ENCODE data around the gene ASIC1.

Gene ASIC1

GRCh38 chr12:50106907-50107306, 49.5 kb downstream of the ASIC1 start:
- DNase-seq: no peak
- TF ChIP-seq POLR2A (IDR thresholded peaks at IDR 0.05; ENCODE audit: low read length) (no peak), GATA1 (IDR thresholded peaks at IDR 0.05; ENCODE audit: low read depth, low read length) (no peak)

DNA sequence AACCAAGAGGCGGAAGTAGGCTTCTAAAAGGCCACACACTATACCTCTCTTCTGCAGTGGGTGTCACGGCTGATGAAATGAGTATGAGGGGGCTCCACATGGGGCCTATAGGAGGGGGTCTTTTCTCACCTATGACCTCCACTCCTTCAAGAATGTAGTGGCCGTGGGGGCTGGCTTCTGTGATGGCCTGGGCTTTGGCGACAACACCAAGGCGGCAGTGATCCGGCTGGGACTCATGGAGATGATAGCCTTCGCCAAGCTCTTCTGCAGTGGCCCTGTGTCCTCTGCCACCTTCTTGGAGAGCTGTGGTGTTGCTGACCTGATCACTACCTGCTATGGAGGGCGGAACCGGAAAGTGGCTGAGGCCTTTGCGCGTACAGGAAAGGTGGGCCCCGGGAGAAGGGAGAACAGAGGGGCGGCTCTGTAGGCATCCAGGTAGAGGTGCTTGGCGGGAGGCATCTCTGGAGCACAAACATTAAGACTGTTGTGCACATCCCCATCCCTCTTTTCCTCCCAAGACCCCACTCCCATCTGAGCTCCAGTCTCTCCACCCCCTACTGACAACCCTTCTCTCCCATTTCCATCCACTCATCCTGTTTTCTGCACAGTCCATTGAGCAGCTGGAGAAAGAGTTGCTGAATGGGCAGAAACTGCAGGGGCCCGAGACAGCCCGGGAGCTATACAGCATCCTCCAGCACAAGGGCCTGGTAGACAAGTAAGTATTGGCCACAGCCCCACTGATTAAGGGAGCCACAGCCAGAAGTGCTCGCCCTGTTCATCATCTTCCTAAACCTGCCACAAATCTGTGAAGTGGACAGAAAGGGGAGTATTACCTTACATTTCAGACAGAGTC, 50.2 kb downstream of the ASIC1 start:
- no peak for TF ChIP-seq POLR2A (IDR thresholded peaks at IDR 0.05; ENCODE audit: low read length)
- TF ChIP-seq GATA1 (IDR thresholded peaks at IDR 0.05; ENCODE audit: low read depth, low read length): no peak
- no peak for DNase-seq

DNA sequence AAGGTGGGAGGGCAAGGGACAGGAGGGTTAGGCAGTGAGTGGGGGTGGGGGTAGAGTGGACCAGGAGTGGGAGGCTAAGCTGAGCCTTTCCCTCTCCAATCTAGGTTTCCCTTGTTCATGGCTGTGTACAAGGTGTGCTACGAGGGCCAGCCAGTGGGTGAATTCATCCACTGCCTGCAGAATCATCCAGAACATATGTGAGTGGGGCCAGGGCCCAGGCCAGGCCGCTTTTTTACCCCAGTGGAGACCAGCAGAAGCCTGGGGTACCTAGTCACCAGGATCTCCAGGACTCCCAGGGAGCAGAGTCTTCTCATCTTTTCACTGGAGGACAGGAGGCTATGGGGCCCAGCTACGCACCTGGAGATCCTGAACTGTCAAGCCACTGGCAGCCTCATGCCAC, 51.9 kb downstream of the ASIC1 start:
- no peak for DNase-seq
- TF ChIP-seq GATA1 (IDR thresholded peaks at IDR 0.05; ENCODE audit: low read depth, low read length): no peak
- no peak for TF ChIP-seq POLR2A (IDR thresholded peaks at IDR 0.05; ENCODE audit: low read length)

- no peak for TF ChIP-seq POLR2A (IDR thresholded peaks at IDR 0.05; ENCODE audit: low read length)
- TF ChIP-seq GATA1 (IDR thresholded peaks at IDR 0.05; ENCODE audit: low read depth, low read length): no peak
- DNase-seq: peak; percentile 50 to 65
Observed at GRCh38 chr12:50110127-50110761, 52.8 kb downstream of the ASIC1 start.

- TF ChIP-seq POLR2A (IDR thresholded peaks at IDR 0.05; ENCODE audit: low read length) (no peak), GATA1 (IDR thresholded peaks at IDR 0.05; ENCODE audit: low read depth, low read length) (no peak)
- DNase-seq: peak in 1 of 2 experiments; percentile 33
Observed at GRCh38 chr12:50110762-50111351, 53.5 kb downstream of the ASIC1 start.

DNA sequence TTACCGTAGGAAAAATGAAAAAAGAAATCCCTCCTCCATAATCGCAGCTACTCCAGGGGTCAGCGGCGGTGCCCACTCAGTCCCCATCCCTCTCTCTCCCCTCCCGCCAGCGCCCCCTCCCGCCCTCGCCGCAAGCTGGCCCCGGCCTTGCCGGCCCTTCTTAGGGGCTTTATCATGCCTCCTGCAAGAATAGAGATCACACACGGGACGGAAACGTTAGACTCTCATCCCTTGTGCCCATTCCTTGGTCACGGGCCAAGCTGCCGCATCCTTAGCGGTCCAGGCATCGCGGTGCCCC, 53.9 kb downstream of the ASIC1 start:
- no peak for TF ChIP-seq POLR2A (IDR thresholded peaks at IDR 0.05; ENCODE audit: low read length)
- TF ChIP-seq GATA1 (IDR thresholded peaks at IDR 0.05; ENCODE audit: low read depth, low read length): no peak
- DNase-seq: no peak

DNA sequence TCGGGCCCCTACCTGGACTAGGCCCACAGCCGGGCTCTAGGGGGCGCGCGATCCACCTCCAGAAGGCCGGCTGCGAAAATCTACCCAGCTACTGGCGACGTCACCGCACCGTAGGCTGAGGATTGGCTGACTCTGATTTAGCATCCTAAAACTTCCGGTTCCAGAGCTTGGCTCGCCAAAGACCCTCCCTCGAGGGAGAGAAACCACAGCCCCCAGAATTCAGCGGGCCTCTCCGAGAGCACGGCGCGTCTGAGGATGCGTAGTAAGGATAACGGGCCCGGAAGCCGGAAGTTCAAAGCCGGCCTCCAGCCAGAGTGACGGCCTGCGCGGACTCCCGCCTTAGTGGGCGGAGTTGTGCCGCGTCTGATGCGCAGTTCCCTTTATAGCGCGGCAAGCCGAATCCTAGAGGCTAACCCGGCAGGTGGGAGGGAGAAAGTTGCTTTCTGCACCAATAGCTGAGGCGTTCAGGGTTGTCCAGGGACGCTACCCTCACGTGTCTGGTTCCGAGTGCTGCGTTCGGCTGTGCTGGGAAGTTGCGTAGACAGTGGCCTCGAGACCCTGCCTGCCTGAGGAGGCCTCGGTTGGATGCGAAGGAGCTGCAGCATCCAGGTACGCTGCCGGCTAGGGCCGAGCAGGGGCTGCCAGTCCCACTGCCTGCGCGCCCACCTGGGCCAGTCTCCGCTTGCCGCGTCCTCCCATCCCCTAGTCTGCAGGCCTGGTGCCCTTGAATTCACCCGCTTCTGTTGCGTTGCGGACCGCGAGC, 54.5 kb downstream of the ASIC1 start, which contains the start of gene COX14:
Gene COX14, plus strand, starts transcription at position 544 of the 763 bp plus-strand sequence. CDS start 7,808 bp downstream, outside the sequence.
- DNase-seq: peak; percentile 99
- TF ChIP-seq POLR2A (IDR thresholded peaks at IDR 0.05; ENCODE audit: low read length) (peak; percentile 91), GATA1 (IDR thresholded peaks at IDR 0.05; ENCODE audit: low read depth, low read length) (no peak)

- peak; percentile 80 to 81 for DNase-seq
- peak; percentile 65 for TF ChIP-seq POLR2A (IDR thresholded peaks at IDR 0.05; ENCODE audit: low read length)
- no peak for TF ChIP-seq GATA1 (IDR thresholded peaks at IDR 0.05; ENCODE audit: low read depth, low read length)
Observed at GRCh38 chr12:50112456-50113218, 55.2 kb downstream of the ASIC1 start.

- DNase-seq: no peak
- TF ChIP-seq POLR2A (IDR thresholded peaks at IDR 0.05; ENCODE audit: low read length): no peak
- no peak for TF ChIP-seq GATA1 (IDR thresholded peaks at IDR 0.05; ENCODE audit: low read depth, low read length)
Observed at GRCh38 chr12:50117057-50117622, 59.7 kb downstream of the ASIC1 start.

GRCh38 chr12:50119387-50119786, 62.0 kb downstream of the ASIC1 start:
- TF ChIP-seq GATA1 (IDR thresholded peaks at IDR 0.05; ENCODE audit: low read depth, low read length) (no peak), POLR2A (IDR thresholded peaks at IDR 0.05; ENCODE audit: low read length) (no peak)

GRCh38 chr12:50120521-50120920, 63.1 kb downstream of the ASIC1 start:
- DNase-seq: no peak
- TF ChIP-seq POLR2A (IDR thresholded peaks at IDR 0.05; ENCODE audit: low read length) (no peak), GATA1 (IDR thresholded peaks at IDR 0.05; ENCODE audit: low read depth, low read length) (no peak)

More at GRCh38 chr12:50119387-50119786, 62.0 kb downstream of the ASIC1 start:
- no peak for DNase-seq

DNA sequence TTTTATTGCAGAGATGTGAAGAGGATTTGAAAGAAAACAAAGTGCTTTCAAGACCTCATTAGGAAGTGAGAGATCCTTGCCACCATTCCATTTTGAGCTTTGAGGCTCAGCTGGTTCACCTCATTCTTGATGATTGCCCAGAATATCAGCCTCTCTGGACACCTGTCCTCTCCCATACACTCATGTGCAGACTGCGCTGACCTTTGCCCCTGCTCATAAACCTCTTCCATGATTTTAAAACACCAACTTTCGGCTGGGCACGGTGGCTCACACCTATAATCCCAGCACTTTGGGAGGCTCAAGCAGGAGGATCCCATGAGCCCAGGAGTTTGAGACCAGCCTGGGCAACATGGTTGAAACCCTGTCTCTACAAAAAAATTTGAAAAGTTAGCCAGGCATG, 63.6 kb downstream of the ASIC1 start:
- DNase-seq: no peak
- TF ChIP-seq POLR2A (IDR thresholded peaks at IDR 0.05; ENCODE audit: low read length): no peak
- no peak for TF ChIP-seq GATA1 (IDR thresholded peaks at IDR 0.05; ENCODE audit: low read depth, low read length)

DNA sequence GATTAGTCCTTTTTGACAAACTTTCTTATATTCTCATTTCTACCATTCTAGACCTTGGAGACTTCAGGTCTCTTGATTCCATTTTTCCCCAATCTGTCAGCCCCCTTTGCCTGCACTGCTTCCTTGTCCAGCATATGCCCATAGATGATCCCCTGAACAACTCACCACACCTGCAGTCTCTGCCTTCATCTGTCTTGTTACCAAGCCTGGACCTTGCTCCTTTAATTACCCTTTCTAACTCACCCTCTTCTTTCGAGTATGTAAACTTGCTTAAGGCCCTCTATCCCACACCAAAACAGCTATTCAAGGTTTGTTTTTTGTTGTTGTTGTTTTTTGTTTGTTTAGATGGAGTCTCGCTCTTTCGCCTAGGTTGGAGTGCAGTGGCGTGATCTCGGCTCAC, 64.2 kb downstream of the ASIC1 start:
- no peak for DNase-seq
- TF ChIP-seq GATA1 (IDR thresholded peaks at IDR 0.05; ENCODE audit: low read depth, low read length) (no peak), POLR2A (IDR thresholded peaks at IDR 0.05; ENCODE audit: low read length) (no peak)
